ENCODE measurements around the gene GPHN.
A peak's percentile ranks its signal among the peaks of the same experiment; 100 is the strongest.

GRCh38 chr14:66495218-66496098, 12.5 kb upstream of the GPHN start:
- TF ChIP-seq CTCF (IDR thresholded peaks at IDR 0.05; ENCODE audit: low read depth, low read length), result peak; percentile 53
- no peak for TF ChIP-seq POLR2A (IDR thresholded peaks at IDR 0.05; ENCODE audit: extremely low read depth, insufficient read length)
- no peak for TF ChIP-seq MAX (IDR thresholded peaks at IDR 0.05; ENCODE audit: low read depth, low read length)
